WTC11 (cell line): ENCODE results near the gene ASB15. TPM values are rescaled to one million over a fixed set of nuclear protein-coding genes. Genes with fewer than 3 reads are reported as not detected.

Experiments
- ATAC-seq: fragments of 200-7000 bp; cut with Tn5 transposase; 2 replicates; pipeline ENCODE4 v1.10.0; 2021; ENCODE audit warnings: mild to moderate bottlenecking, moderate library complexity
- CTCF ChIA-PET: fragments of 300-600 bp; sonication (Branson Sonifier 250); formaldehyde crosslinking; loops from one replicate; lab custom pipeline; 2021; ENCODE audit warnings: antibody characterized with exemption; lab: Charles Lee
- POLR2A ChIA-PET: fragments of 350-600 bp; sonication (Branson Sonifier 250); formaldehyde crosslinking; loops from one replicate; lab custom pipeline; 2021; ENCODE audit warnings: antibody characterized with exemption; lab: Charles Lee
- DNase-seq: peaks from one replicate; pipeline ENCODE4 v3.0.0; 2021; ENCODE audit warnings: low spot score
- H3K27ac Mint-ChIP-seq: 2 replicates; pipeline ENCODE4 v1.8.0; 2021; ENCODE audit warnings: mixed read lengths
- H3K27me3 Mint-ChIP-seq: 2 replicates; pipeline ENCODE4 v1.8.0; 2021; ENCODE audit warnings: low read depth, mild to moderate bottlenecking, moderate library complexity, mixed read lengths
- H3K36me3 Mint-ChIP-seq: 2 replicates; pipeline ENCODE4 v1.8.0; 2021; ENCODE audit warnings: mixed read lengths
- H3K4me1 Mint-ChIP-seq: 2 replicates; pipeline ENCODE4 v1.8.0; 2022; ENCODE audit warnings: mixed read lengths
- H3K4me3 Mint-ChIP-seq: 2 replicates; pipeline ENCODE4 v1.8.0; 2021; ENCODE audit warnings: mild to moderate bottlenecking, moderate library complexity, mixed read lengths
- H3K9me3 Mint-ChIP-seq: 2 replicates; pipeline ENCODE4 v1.8.0; 2021; ENCODE audit warnings: mixed read lengths
- EMX1 ChIP-seq: fragments of 250-450 bp; sonication (Bioruptor Pico); IDR thresholded peaks from 2 replicates; pipeline ENCODE4 v1.8.0; 2021; ENCODE audit warnings: mild to moderate bottlenecking
- RORB ChIP-seq: fragments of 250-450 bp; sonication (Bioruptor Pico); IDR thresholded peaks from 2 replicates; pipeline ENCODE4 v1.9.0; 2021; ENCODE audit warnings: mild to moderate bottlenecking
- SMAD4 ChIP-seq: sonication (generic); formaldehyde crosslinking; IDR thresholded peaks from 2 replicates; pipeline ENCODE4 v1.8.0; 2022; ENCODE audit warnings: mild to moderate bottlenecking, missing genetic modification reagents
- SP1 ChIP-seq: sonication (generic); formaldehyde crosslinking; conservative IDR thresholded peaks from 2 replicates; pipeline ENCODE4 v1.8.1; 2022; ENCODE audit warnings: missing genetic modification reagents
- TP53 ChIP-seq: sonication (generic); formaldehyde crosslinking; IDR thresholded peaks from 2 replicates; pipeline ENCODE4 v1.8.1; 2023; ENCODE audit warnings: mild to moderate bottlenecking, missing genetic modification reagents
- total RNA-seq: library from RNA; stranded (reverse); gene quantifications from 3 replicates; pipeline ENCODE4 v1.2.3, GENCODE V29; 2021
- TF ChIP-seq, protein P1 (sequence below): sonication (generic); formaldehyde crosslinking; IDR thresholded peaks from 2 replicates; pipeline ENCODE4 v1.8.0; 2022; ENCODE audit warnings: missing genetic modification reagents
- TF ChIP-seq, protein P2 (sequence below): fragments of 250-450 bp; sonication (Bioruptor Pico); IDR thresholded peaks from 2 replicates; pipeline ENCODE4 v1.9.0; 2021; ENCODE audit warnings: mild to moderate bottlenecking, borderline replicate concordance
- TF ChIP-seq, protein P3 (sequence below): sonication (generic); formaldehyde crosslinking; IDR thresholded peaks from 2 replicates; pipeline ENCODE4 v1.8.1; 2023; ENCODE audit warnings: mild to moderate bottlenecking, moderate library complexity, missing genetic modification reagents
- TF ChIP-seq, protein P4 (sequence below): sonication (generic); formaldehyde crosslinking; IDR thresholded peaks from 2 replicates; pipeline ENCODE4 v1.8.0; 2023; ENCODE audit warnings: missing genetic modification reagents, mild to moderate bottlenecking, borderline replicate concordance
- TF ChIP-seq, protein P5 (sequence below): fragments of 200-600 bp; IDR thresholded peaks from 2 replicates; pipeline ENCODE4 v1.8.0; 2022; ENCODE audit warnings: antibody characterized with exemption
- TF ChIP-seq, protein P6 (sequence below): fragments of 250-450 bp; sonication (Bioruptor Pico); IDR thresholded peaks from 2 replicates; pipeline ENCODE4 v1.8.0; 2021; ENCODE audit warnings: mild to moderate bottlenecking

Gene ASB15
- total RNA-seq, 1 experiment from 2014 or later: not detected

DNA sequence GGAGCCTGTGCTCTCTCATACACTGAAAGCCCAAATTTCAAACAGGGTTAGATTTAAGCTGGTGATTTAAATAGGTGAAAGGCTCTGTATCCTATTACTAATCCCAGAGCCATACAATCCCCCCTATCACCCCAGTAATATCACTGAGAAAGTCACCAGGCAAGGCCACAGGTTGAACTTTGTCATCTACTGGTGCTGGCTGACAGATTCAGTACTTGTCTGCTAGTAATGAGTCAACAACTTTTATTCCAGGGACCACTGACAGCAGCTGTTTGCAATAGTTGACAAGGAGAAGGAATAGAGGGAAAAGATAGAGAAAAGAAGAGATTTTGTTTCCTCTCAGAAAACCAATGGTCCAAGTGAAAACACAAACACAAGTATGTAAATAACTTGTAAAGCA lies 10.4 kb downstream of the ASB15 start (continued):
- TF ChIP-seq, protein P1, sequence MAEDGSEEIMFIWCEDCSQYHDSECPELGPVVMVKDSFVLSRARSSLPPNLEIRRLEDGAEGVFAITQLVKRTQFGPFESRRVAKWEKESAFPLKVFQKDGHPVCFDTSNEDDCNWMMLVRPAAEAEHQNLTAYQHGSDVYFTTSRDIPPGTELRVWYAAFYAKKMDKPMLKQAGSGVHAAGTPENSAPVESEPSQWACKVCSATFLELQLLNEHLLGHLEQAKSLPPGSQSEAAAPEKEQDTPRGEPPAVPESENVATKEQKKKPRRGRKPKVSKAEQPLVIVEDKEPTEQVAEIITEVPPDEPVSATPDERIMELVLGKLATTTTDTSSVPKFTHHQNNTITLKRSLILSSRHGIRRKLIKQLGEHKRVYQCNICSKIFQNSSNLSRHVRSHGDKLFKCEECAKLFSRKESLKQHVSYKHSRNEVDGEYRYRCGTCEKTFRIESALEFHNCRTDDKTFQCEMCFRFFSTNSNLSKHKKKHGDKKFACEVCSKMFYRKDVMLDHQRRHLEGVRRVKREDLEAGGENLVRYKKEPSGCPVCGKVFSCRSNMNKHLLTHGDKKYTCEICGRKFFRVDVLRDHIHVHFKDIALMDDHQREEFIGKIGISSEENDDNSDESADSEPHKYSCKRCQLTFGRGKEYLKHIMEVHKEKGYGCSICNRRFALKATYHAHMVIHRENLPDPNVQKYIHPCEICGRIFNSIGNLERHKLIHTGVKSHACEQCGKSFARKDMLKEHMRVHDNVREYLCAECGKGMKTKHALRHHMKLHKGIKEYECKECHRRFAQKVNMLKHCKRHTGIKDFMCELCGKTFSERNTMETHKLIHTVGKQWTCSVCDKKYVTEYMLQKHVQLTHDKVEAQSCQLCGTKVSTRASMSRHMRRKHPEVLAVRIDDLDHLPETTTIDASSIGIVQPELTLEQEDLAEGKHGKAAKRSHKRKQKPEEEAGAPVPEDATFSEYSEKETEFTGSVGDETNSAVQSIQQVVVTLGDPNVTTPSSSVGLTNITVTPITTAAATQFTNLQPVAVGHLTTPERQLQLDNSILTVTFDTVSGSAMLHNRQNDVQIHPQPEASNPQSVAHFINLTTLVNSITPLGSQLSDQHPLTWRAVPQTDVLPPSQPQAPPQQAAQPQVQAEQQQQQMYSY: no peak
- TF ChIP-seq, protein P2, sequence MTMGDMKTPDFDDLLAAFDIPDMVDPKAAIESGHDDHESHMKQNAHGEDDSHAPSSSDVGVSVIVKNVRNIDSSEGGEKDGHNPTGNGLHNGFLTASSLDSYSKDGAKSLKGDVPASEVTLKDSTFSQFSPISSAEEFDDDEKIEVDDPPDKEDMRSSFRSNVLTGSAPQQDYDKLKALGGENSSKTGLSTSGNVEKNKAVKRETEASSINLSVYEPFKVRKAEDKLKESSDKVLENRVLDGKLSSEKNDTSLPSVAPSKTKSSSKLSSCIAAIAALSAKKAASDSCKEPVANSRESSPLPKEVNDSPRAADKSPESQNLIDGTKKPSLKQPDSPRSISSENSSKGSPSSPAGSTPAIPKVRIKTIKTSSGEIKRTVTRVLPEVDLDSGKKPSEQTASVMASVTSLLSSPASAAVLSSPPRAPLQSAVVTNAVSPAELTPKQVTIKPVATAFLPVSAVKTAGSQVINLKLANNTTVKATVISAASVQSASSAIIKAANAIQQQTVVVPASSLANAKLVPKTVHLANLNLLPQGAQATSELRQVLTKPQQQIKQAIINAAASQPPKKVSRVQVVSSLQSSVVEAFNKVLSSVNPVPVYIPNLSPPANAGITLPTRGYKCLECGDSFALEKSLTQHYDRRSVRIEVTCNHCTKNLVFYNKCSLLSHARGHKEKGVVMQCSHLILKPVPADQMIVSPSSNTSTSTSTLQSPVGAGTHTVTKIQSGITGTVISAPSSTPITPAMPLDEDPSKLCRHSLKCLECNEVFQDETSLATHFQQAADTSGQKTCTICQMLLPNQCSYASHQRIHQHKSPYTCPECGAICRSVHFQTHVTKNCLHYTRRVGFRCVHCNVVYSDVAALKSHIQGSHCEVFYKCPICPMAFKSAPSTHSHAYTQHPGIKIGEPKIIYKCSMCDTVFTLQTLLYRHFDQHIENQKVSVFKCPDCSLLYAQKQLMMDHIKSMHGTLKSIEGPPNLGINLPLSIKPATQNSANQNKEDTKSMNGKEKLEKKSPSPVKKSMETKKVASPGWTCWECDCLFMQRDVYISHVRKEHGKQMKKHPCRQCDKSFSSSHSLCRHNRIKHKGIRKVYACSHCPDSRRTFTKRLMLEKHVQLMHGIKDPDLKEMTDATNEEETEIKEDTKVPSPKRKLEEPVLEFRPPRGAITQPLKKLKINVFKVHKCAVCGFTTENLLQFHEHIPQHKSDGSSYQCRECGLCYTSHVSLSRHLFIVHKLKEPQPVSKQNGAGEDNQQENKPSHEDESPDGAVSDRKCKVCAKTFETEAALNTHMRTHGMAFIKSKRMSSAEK (CRISPR knock-in tag): no peak
- no peak for TF ChIP-seq RORB (CRISPR knock-in tag)
- TF ChIP-seq, protein P3, sequence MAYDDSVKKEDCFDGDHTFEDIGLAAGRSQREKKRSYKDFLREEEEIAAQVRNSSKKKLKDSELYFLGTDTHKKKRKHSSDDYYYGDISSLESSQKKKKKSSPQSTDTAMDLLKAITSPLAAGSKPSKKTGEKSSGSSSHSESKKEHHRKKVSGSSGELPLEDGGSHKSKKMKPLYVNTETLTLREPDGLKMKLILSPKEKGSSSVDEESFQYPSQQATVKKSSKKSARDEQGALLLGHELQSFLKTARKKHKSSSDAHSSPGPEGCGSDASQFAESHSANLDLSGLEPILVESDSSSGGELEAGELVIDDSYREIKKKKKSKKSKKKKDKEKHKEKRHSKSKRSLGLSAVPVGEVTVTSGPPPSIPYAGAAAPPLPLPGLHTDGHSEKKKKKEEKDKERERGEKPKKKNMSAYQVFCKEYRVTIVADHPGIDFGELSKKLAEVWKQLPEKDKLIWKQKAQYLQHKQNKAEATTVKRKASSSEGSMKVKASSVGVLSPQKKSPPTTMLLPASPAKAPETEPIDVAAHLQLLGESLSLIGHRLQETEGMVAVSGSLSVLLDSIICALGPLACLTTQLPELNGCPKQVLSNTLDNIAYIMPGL (CRISPR knock-in tag): no peak
- TF ChIP-seq, protein P4, sequence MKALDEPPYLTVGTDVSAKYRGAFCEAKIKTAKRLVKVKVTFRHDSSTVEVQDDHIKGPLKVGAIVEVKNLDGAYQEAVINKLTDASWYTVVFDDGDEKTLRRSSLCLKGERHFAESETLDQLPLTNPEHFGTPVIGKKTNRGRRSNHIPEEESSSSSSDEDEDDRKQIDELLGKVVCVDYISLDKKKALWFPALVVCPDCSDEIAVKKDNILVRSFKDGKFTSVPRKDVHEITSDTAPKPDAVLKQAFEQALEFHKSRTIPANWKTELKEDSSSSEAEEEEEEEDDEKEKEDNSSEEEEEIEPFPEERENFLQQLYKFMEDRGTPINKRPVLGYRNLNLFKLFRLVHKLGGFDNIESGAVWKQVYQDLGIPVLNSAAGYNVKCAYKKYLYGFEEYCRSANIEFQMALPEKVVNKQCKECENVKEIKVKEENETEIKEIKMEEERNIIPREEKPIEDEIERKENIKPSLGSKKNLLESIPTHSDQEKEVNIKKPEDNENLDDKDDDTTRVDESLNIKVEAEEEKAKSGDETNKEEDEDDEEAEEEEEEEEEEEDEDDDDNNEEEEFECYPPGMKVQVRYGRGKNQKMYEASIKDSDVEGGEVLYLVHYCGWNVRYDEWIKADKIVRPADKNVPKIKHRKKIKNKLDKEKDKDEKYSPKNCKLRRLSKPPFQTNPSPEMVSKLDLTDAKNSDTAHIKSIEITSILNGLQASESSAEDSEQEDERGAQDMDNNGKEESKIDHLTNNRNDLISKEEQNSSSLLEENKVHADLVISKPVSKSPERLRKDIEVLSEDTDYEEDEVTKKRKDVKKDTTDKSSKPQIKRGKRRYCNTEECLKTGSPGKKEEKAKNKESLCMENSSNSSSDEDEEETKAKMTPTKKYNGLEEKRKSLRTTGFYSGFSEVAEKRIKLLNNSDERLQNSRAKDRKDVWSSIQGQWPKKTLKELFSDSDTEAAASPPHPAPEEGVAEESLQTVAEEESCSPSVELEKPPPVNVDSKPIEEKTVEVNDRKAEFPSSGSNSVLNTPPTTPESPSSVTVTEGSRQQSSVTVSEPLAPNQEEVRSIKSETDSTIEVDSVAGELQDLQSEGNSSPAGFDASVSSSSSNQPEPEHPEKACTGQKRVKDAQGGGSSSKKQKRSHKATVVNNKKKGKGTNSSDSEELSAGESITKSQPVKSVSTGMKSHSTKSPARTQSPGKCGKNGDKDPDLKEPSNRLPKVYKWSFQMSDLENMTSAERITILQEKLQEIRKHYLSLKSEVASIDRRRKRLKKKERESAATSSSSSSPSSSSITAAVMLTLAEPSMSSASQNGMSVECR (CRISPR knock-in tag): no peak
- no peak for TF ChIP-seq TP53 (CRISPR knock-in tag)
- TF ChIP-seq SP1 (CRISPR knock-in tag): no peak
- TF ChIP-seq, protein P5, sequence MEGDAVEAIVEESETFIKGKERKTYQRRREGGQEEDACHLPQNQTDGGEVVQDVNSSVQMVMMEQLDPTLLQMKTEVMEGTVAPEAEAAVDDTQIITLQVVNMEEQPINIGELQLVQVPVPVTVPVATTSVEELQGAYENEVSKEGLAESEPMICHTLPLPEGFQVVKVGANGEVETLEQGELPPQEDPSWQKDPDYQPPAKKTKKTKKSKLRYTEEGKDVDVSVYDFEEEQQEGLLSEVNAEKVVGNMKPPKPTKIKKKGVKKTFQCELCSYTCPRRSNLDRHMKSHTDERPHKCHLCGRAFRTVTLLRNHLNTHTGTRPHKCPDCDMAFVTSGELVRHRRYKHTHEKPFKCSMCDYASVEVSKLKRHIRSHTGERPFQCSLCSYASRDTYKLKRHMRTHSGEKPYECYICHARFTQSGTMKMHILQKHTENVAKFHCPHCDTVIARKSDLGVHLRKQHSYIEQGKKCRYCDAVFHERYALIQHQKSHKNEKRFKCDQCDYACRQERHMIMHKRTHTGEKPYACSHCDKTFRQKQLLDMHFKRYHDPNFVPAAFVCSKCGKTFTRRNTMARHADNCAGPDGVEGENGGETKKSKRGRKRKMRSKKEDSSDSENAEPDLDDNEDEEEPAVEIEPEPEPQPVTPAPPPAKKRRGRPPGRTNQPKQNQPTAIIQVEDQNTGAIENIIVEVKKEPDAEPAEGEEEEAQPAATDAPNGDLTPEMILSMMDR: no peak
- TF ChIP-seq EMX1: no peak
- TF ChIP-seq SMAD4 (CRISPR knock-in tag): no peak

DNA sequence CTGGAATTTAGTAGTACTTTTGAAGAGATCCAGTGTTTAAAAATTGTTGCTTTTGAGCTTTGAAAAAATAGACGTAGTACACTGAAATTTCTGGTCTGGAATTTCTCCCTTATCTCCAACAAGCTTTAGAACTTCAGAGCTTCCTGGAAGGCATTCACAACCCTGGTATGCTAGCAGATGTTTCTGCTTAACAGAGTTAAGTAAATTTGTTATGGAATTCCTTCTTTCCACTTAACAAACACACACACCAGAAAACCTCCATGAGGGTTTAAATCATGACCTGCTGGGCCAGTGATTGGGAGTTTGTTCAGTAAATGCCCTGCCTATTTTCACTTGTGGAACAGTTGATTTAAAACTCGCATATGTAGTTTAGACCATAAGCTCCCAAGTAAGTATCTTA lies 13.7 kb downstream of the ASB15 start:
- Mint-ChIP-seq H3K4me3 (no peak overlapping the region), H3K4me1 (peaks cover 5% of the 10 kb centered on the region; the same call in 1 of the 2 replicates), H3K36me3 (no peaks in the 10 kb centered on the region), H3K9me3 (peaks cover 3% of the 10 kb centered on the region; the same call in 1 of the 2 replicates), H3K27me3 (no peaks in the 10 kb centered on the region), H3K27ac (no peak overlapping the region)
- DNase-seq (no peak), ATAC-seq (no peak)
- TF ChIP-seq, protein P6, sequence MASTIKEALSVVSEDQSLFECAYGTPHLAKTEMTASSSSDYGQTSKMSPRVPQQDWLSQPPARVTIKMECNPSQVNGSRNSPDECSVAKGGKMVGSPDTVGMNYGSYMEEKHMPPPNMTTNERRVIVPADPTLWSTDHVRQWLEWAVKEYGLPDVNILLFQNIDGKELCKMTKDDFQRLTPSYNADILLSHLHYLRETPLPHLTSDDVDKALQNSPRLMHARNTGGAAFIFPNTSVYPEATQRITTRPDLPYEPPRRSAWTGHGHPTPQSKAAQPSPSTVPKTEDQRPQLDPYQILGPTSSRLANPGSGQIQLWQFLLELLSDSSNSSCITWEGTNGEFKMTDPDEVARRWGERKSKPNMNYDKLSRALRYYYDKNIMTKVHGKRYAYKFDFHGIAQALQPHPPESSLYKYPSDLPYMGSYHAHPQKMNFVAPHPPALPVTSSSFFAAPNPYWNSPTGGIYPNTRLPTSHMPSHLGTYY: no peak
- CTCF ChIA-PET: interaction anchor here (1.0 to 1.6 kb wide), 2 partner anchors 9 to 121 kb away, joined by 3 to 8 read pairs; no protein-coding TSS in a partner anchor
- POLR2A ChIA-PET: no interaction called here
